Stimulated activated CD8-positive, alpha-beta memory T cell treated with anti-CD3 and anti-CD28 coated beads, Interleukin-7, amount 100 ng/mL, for 24 hours (primary cell): ENCODE results near the gene NECAP2.
"Not testable (repeated sequence)": the region's sequence is repeated elsewhere in the genome, so short reads cannot be mapped to it uniquely, and the experiment has no call there.

Source experiments
- DNase-seq: peaks from one replicate; pipeline ENCODE4 v3.0.0-alpha.2; 2020; ENCODE audit warnings: low read depth

The NECAP2 gene

GRCh38 chr1:16430606-16431005 is 9.9 kb upstream of the NECAP2 start:
- no peak for DNase-seq

DNA sequence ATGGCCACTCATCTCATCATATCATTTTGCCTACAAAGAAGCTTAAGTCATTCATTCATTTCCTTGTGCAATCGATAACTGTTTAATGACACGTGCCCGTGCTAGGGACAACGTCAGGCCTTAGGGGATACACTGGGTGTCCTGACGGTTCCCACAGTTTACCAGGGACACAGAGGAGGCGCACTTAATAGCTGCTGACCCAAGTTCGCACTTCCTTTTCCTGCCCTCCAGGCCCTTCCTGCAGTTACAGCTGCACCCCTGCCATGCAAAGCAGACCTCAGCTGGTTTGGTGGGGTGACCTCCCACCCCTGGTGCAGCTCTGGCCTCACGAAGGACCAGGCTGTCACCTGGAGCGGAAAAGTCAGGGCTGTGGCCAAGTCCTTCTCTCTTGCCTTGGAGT is 7.5 kb upstream of the NECAP2 start:
- DNase-seq: no peak

DNA sequence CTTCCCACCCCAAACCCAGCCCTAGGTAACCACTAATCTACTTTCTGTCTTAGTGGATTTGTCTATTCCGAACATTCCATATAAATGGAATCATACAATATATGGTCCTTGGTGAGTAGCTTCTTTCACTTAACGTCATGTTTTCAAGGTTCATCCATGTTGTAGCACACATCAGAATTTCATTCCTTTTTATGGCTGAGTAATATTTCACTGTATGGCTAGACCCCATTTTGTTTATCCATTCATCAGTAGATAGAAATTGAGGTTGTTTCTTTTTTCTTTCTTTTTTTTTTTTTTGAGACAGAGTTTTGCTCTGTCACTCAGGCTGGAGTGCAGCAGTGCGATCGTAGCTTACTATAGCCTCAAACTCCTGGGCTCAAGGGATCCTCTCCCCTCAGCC is 6.5 kb upstream of the NECAP2 start:
- DNase-seq: no peak

- no peak for DNase-seq
These were observed 6.0 kb upstream of the NECAP2 start for GRCh38 chr1:16434501-16434900.

- DNase-seq: no peak
These were observed 3.5 kb upstream of the NECAP2 start, which contains the start of gene SPATA21 for GRCh38 chr1:16436946-16437474. Gene SPATA21 (minus strand): TSS chr1:16437424. CDS start chr1:16431371, 6,053 bp downstream.

DNA sequence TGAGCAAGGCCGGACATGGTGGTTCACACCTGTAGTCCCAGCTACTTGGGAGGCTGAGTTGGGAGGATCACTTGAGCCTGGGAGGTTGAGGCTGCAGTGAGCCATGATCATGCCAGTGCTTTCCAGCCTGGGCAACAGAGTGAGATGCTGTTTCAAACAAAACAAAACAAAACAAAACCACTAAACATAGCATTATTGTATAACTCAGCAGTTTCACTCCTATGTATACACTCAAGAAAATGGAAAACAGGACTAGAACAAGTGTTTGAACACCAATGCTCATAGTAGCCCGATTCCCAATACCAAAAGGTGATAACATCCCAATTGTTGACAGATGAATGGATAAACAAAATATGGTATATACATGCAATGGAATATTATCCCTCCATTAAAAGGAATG is 2.0 kb upstream of the NECAP2 start:
- DNase-seq: no peak

- no peak for DNase-seq
These were observed 1.6 kb upstream of the NECAP2 start for GRCh38 chr1:16438924-16439323.

- no peak for DNase-seq
These were observed 424 bp upstream of the NECAP2 start for GRCh38 chr1:16440131-16440469.

DNA sequence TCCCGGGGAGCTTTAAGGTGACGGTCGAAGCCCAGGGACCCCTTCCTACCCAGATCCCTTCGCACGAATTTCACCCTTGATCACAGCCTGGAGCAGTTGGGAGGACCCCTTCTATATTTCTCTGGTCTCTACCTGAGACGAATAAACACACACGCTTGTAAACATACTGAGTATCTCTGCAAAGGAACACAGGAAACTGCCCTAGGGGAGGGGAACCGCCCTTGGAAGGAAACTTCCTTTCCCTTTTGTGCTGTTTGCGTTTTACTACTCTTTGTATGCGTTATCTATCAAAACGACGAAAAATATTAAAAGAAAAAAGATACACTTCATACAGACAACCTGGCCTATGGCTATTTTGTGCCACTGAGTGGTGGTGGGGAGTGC is 750 bp downstream of the NECAP2 start:
- peak; percentile 25 for DNase-seq

DNA sequence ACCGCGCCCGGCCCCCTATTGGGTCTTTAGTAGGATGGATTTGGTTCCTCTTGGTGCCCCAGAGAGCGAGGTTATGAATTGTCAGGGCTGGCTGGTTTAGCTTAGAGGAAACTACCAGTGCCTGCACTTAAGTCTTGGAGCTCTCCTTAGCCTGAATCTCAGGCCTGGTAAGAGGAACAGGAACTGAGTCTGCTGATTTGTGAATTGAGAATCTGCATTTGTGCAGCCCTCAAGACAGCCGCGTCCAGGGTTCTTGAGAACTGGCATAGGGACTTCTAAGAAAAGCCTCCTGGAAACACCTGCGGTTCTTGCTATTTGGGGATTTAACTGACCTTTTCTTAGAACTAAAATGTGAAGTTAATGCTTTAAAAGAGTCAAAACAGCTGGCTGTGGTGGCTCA is 1.7 kb downstream of the NECAP2 start:
- DNase-seq: no peak

DNA sequence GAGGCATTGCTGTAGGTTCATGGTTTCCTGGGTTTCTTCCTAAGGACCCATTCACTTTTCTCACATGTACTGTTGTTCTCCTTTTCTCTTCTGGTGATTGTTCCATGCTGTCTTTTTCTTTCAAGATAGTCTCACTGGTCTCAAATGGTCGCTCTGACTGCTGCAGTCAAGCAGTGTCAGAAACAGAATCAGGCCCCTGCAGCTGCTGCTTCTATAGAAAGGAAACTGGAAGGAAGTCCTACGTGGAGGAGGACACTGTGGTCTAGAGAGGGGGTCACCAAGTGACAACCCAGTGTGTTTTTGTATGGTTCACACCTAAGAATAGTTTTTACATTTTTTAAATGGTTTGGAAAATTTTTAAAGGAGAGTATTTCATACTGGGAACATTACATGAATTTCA is 2.4 kb downstream of the NECAP2 start:
- DNase-seq: no peak

GRCh38 chr1:16443975-16444770 is 3.6 kb downstream of the NECAP2 start:
- DNase-seq: no peak

DNA sequence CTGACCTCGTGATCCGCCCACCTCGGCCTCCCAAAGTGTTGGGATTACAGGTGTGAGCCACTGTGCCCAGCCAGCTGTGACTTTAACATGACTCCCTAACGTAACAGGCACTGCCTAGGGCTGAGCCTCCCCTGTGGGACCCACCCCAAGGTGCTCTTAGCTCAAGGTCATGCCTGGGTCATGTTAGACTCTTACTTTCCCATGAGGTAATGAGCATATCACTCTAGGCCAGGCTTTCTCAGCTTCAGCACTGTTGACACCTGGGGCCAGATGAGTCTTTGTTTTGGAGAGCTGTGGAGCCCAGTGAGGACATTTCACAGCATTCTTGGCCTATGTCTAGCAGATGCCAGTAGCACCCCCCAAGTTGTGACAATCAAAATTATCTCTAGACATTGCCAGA is 4.5 kb downstream of the NECAP2 start:
- no peak for DNase-seq

- DNase-seq: no peak
These were observed 5.6 kb downstream of the NECAP2 start for GRCh38 chr1:16446116-16446515.

DNA sequence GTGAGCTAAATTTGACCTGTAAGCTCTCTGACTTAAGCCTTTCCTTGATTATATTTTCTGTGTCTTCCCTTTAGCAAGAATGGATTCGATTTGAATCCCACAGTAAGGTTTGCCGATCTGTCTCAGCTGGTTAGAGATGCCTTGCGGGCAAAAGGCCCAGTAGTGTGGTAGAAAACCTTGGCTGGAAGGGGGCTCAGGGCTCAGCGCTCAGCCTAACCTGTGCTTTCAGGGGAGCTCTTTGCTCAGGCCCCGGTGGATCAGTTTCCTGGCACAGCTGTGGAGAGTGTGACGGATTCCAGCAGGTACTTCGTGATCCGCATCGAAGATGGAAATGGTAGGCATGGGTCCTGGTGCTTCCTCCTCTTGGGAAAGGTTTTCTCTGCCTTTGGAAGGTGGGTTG is 7.1 kb downstream of the NECAP2 start:
- no peak for DNase-seq

DNA sequence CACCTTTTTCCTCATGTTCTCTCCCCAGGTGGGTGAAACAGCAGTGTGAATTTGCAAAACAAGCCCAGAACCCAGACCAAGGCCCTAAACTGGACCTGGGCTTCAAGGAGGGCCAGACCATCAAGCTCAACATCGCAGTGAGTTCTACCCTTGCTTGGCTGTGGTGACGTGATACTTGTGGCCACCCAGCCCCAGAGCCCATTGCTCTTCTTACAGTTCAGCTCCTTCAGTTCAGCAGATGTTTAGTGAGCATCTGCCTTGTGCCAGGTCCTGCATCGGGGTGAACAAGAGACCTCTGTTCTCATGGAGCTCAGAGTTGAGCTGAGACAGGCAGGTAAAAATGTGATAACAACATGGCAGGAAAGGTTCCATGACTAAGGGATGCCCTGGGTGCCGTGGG is 8.5 kb downstream of the NECAP2 start:
- DNase-seq: no peak

DNA sequence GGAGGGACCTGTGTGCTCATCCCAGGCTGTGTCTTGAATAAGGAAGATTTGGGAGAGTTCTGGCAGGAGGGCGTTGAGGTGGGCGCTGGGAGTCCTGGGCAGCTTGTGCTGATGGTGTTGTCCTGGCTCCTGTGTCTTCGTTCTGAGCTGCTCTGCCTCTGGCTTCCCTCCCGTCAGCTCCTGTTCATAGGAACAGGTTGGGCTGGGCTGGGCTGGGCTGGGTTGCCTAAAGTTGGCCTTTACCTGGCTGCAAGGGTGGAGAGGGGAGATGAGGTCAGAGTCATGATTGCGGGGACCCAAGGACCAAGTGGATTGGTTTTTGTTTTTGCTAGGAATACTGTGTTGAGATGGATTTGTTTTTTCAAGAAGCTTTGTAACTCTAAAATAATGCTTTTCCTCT is 9.1 kb downstream of the NECAP2 start:
- DNase-seq: no peak

DNA sequence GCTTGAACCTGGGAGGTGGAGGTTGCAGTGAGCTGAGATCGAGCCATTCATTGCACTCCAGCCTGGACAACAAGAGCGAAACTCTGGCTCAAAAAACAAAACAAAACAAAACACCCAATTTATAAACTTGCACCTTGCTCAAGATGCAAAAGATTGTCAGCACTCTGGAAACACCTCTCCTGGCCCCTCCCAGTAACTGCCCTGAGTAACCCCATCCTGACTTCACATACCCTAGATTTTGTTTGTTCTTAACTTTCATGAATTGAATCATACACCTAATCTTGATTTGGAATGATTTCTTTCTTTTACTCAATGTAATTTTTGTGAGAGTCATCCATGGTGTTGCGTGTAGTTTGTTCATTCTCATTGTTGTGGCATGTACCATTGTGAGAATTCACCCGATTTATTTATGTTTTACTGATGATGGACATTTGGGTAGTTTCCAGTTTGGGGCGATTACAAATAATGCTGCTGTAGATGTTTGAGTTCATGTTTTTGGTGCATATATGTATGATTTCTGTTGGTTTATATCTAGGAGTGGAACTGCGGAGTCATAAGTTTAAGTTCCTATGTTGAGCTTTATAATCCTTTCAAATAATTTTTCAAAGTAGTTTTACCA is 10.4 kb downstream of the NECAP2 start:
- DNase-seq: no peak

- DNase-seq: no peak
These were observed 11.5 kb downstream of the NECAP2 start for GRCh38 chr1:16451841-16452528.

DNA sequence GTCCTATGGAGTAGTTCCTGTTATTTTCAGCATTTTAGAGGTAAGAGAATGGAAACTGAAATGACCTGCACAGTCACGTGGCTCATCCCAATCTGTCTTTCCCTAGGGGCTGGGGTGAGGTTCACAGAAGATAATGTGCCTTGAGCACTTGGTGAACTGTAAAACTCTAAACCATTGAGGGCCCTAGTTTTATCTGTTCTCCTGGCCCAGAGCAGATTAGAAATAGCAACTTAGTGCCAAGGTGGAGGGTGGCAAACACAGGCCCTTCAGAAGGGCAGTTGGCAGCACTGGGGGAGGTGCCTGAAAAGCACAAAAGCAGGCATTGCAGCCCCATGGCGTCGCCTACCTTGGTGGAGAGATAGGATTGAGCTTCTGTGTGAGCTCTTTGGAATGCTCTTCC is 14.4 kb downstream of the NECAP2 start:
- not testable (repeated sequence) for DNase-seq

- not testable (repeated sequence) for DNase-seq
These were observed 15.6 kb downstream of the NECAP2 start for GRCh38 chr1:16456151-16456550.

DNA sequence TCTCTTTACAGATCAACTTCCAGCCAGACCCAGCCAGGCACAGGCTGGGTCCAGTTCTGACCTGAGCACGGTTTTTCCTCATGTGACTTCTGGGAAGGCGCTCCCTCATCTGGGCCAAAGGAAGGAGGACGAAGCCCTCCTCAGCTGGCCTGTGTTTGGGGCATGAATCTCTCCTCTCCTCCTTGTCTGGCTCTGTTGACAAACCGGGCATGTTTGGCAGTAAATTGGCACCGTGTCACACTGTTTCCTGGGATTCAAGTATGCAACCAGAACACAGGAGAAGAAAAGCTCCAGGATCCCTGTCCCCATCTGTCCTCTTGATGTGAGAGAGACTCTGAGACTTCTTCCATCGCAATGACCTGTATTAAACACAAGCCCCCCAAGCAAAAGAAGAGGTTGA is 18.3 kb downstream of the NECAP2 start:
- DNase-seq: no peak

DNA sequence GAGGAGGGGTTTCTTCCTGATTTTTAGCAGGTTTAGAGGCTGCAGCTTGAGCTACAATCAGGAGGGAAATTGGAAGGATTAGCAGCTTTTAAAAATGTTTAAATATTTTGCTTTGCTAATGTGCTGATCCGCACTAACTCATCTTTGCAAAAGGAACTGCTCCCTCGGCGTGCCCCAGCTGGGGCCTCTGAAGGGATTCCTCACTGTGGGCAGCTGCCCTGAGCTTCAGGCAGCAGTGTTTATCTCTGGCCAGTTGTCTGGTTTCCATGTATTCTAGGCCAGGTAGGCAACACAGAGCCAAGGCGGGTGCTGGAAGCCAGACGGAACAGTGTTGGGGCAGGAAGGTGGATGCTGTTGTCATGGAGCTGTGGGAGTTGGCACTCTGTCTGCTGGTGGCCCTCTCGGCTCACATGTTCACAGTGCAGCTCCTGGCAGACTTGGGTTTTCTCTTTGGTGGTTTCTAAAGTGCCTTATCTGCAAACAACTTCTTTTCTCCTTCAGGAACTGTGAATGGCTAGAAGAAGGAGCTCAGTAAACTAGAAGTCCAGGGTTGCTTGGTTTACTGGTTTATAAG is 18.9 kb downstream of the NECAP2 start:
- no peak for DNase-seq
